GM23338 (cell line): ENCODE measurements around the gene CNNM2. TPM values are rescaled to one million over a fixed set of nuclear protein-coding genes. Genes with fewer than 3 reads are reported as not detected.

Experiments used
- ATAC-seq: fragments of 200-7000 bp; cut with Tn5 transposase; 3 replicates; pipeline ENCODE4 v1.9.1; 2020
- DNase-seq: peaks from one replicate; pipeline ENCODE4 v3.0.0-alpha.2; 2015; ENCODE audit warnings: low spot score
- H2AFZ ChIP-seq: fragments of 200-600 bp; sonication (generic); 2 replicates; pipeline ENCODE4 v1.8.0; 2016; ENCODE audit warnings: antibody characterized with exemption, mild to moderate bottlenecking, moderate library complexity
- H3F3A ChIP-seq: fragments of 200-600 bp; sonication (generic); replicated peaks from 2 replicates; pipeline ENCODE4 v1.8.0; 2017; ENCODE audit warnings: antibody characterized with exemption, mixed run types, low read depth
- H3K27ac ChIP-seq: fragments of 200-600 bp; sonication (generic); 2 replicates; pipeline ENCODE4 v1.6.1; 2016; ENCODE audit warnings: low read depth
- H3K27me3 ChIP-seq: fragments of 200-600 bp; sonication (generic); 2 replicates; pipeline ENCODE4 v1.8.0; 2016; ENCODE audit warnings: mild to moderate bottlenecking, mixed run types, moderate library complexity; ENCODE audit not compliant: insufficient read depth
- H3K36me3 ChIP-seq: fragments of 200-600 bp; sonication (generic); 2 replicates; pipeline ENCODE4 v1.8.0; 2016; ENCODE audit warnings: mild to moderate bottlenecking; ENCODE audit not compliant: insufficient read depth
- H3K4me1 ChIP-seq: fragments of 200-600 bp; sonication (generic); 2 replicates; pipeline ENCODE4 v1.8.0; 2016; ENCODE audit warnings: mild to moderate bottlenecking, moderate library complexity; ENCODE audit not compliant: insufficient read depth
- H3K4me2 ChIP-seq: fragments of 200-600 bp; sonication (generic); 2 replicates; pipeline ENCODE4 v1.7.1; 2017; ENCODE audit warnings: mixed run types
- H3K4me3 ChIP-seq: fragments of 200-600 bp; sonication (generic); 2 replicates; pipeline ENCODE4 v1.6.1; 2016; ENCODE audit warnings: mixed run types
- H3K79me2 ChIP-seq: fragments of 200-600 bp; sonication (generic); replicated peaks from 2 replicates; pipeline ENCODE4 v1.8.0; 2017; ENCODE audit warnings: mild to moderate bottlenecking; ENCODE audit not compliant: insufficient read depth
- H3K9me2 ChIP-seq: fragments of 200-600 bp; sonication (generic); 2 replicates; pipeline ENCODE4 v1.8.0; 2017; ENCODE audit not compliant: insufficient read depth
- H4K20me1 ChIP-seq: fragments of 200-600 bp; sonication (generic); replicated peaks from 2 replicates; pipeline ENCODE4 v1.8.0; 2017; ENCODE audit warnings: mild to moderate bottlenecking; ENCODE audit not compliant: insufficient read depth
- H3K27ac Mint-ChIP-seq: 2 replicates; pipeline ENCODE4 v1.8.0; 2020; ENCODE audit warnings: inconsistent platforms, mild to moderate bottlenecking, moderate library complexity, mixed read lengths
- H3K27me3 Mint-ChIP-seq: 3 replicates; pipeline ENCODE4 v1.8.0; 2022; ENCODE audit warnings: low read depth, mild to moderate bottlenecking, moderate library complexity, mixed read lengths, inconsistent platforms; ENCODE audit not compliant: insufficient read depth, poor library complexity
- H3K36me3 Mint-ChIP-seq: 3 replicates; pipeline ENCODE4 v1.8.0; 2021; ENCODE audit warnings: low read depth, mild to moderate bottlenecking, inconsistent platforms, moderate library complexity, mixed read lengths
- H3K4me1 Mint-ChIP-seq: 3 replicates; pipeline ENCODE4 v1.8.0; 2020; ENCODE audit warnings: mild to moderate bottlenecking, inconsistent platforms, mixed read lengths
- H3K4me3 Mint-ChIP-seq: 3 replicates; pipeline ENCODE4 v1.8.0; 2021; ENCODE audit warnings: moderate library complexity, mild to moderate bottlenecking, inconsistent platforms, mixed read lengths
- H3K9me3 Mint-ChIP-seq: 3 replicates; pipeline ENCODE4 v1.8.0; 2020; ENCODE audit warnings: moderate library complexity, mild to moderate bottlenecking, inconsistent platforms, mixed read lengths
- CREB1 ChIP-seq: fragments of 250-450 bp; sonication (Bioruptor Pico); IDR thresholded peaks from 2 replicates; pipeline ENCODE4 v1.5.0; 2020; ENCODE audit warnings: low read depth, mild to moderate bottlenecking, moderate library complexity
- EZH2 ChIP-seq: fragments of 200-600 bp; sonication (generic); IDR thresholded peaks from one replicate; pipeline ENCODE4 v1.8.0; 2017; ENCODE audit warnings: antibody characterized with exemption, mild to moderate bottlenecking, low read depth; ENCODE audit not compliant: unreplicated experiment
- EZH2phosphoT487 ChIP-seq: fragments of 200-600 bp; sonication (generic); IDR thresholded peaks from one replicate; pipeline ENCODE4 v1.8.1; 2018; ENCODE audit warnings: antibody characterized with exemption; ENCODE audit not compliant: unreplicated experiment
- JUNB ChIP-seq: IDR thresholded peaks from one replicate; pipeline ENCODE4 v1.6.1; 2016; ENCODE audit warnings: antibody characterized with exemption; ENCODE audit not compliant: unreplicated experiment
- NANOG ChIP-seq: IDR thresholded peaks from 2 replicates; pipeline ENCODE4 v1.6.1; 2016; ENCODE audit warnings: antibody characterized with exemption, borderline replicate concordance
- POLR2AphosphoS5 ChIP-seq: IDR thresholded peaks from 2 replicates; pipeline ENCODE4 v1.6.1; 2016; ENCODE audit warnings: antibody characterized with exemption, low read depth
- STAT1 ChIP-seq: IDR thresholded peaks from one replicate; pipeline ENCODE4 v1.6.1; 2016; ENCODE audit warnings: antibody characterized with exemption; ENCODE audit not compliant: unreplicated experiment
- polyA plus RNA-seq: library from polyadenylated mRNA; unstranded; fragments of >200 nt; fragmentation: Nextera tagmentation; extraction: Ambion mirVana; gene quantifications from 2 replicates; pipeline ENCODE4 v1.2.1, GENCODE V29; 2016
- total RNA-seq: library from RNA; depleted of rRNA; stranded (reverse); fragments of >200 nt; shearing (Covaris generic); gene quantifications from 2 replicates; pipeline ENCODE4 v1.2.3, GENCODE V29; 2014
- TF ChIP-seq, protein P1 (sequence below), 2 experiments: fragments of 200-600 bp in 1 of 2; sonication (generic) in 1 of 2; conservative IDR thresholded peaks; 2 replicates each; pipeline versions ENCODE4 v1.5.1 to v1.6.1; 2016 to 2017; ENCODE audit warnings: antibody characterized with exemption in 2 of 2, low read depth in 2 of 2, mild to moderate bottlenecking in 2 of 2, moderate library complexity in 1 of 2
- TF ChIP-seq, protein P2 (sequence below): IDR thresholded peaks from one replicate; pipeline ENCODE4 v1.6.1; 2018; ENCODE audit warnings: antibody characterized with exemption; ENCODE audit not compliant: unreplicated experiment
- TF ChIP-seq, protein P3 (sequence below): IDR thresholded peaks from 2 replicates; pipeline ENCODE4 v1.6.1; 2016; ENCODE audit warnings: antibody characterized with exemption

The CNNM2 gene
- total and polyA plus RNA-seq, 2 experiments from 2014 or later: 4.5 to 31.3 TPM

DNA sequence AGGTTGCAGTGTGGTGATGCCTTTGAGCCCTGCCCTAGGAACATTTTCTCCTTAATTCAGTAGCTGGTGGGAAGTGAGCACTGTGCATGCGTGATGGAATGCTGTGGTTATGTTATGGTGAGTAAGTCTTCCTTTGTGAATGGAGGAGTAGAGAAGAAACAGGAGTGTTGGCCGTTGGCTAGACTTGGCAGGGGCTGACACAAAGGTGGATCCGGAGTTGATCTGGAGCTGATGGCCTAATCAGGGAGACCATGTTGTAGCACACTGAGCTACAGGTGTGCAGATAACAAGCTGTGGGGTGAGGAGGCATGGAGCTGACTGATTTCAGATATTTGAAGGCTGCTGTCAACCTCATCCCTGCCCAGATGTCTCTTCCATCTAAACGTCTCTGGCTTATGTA lies 122.3 kb downstream of the CNNM2 start (continued):
- TF ChIP-seq, protein P1, sequence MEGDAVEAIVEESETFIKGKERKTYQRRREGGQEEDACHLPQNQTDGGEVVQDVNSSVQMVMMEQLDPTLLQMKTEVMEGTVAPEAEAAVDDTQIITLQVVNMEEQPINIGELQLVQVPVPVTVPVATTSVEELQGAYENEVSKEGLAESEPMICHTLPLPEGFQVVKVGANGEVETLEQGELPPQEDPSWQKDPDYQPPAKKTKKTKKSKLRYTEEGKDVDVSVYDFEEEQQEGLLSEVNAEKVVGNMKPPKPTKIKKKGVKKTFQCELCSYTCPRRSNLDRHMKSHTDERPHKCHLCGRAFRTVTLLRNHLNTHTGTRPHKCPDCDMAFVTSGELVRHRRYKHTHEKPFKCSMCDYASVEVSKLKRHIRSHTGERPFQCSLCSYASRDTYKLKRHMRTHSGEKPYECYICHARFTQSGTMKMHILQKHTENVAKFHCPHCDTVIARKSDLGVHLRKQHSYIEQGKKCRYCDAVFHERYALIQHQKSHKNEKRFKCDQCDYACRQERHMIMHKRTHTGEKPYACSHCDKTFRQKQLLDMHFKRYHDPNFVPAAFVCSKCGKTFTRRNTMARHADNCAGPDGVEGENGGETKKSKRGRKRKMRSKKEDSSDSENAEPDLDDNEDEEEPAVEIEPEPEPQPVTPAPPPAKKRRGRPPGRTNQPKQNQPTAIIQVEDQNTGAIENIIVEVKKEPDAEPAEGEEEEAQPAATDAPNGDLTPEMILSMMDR (conservative IDR thresholded peaks at IDR 0.05; ENCODE audit: low read depth in 2 of 2): no peak
- TF ChIP-seq, protein P2, sequence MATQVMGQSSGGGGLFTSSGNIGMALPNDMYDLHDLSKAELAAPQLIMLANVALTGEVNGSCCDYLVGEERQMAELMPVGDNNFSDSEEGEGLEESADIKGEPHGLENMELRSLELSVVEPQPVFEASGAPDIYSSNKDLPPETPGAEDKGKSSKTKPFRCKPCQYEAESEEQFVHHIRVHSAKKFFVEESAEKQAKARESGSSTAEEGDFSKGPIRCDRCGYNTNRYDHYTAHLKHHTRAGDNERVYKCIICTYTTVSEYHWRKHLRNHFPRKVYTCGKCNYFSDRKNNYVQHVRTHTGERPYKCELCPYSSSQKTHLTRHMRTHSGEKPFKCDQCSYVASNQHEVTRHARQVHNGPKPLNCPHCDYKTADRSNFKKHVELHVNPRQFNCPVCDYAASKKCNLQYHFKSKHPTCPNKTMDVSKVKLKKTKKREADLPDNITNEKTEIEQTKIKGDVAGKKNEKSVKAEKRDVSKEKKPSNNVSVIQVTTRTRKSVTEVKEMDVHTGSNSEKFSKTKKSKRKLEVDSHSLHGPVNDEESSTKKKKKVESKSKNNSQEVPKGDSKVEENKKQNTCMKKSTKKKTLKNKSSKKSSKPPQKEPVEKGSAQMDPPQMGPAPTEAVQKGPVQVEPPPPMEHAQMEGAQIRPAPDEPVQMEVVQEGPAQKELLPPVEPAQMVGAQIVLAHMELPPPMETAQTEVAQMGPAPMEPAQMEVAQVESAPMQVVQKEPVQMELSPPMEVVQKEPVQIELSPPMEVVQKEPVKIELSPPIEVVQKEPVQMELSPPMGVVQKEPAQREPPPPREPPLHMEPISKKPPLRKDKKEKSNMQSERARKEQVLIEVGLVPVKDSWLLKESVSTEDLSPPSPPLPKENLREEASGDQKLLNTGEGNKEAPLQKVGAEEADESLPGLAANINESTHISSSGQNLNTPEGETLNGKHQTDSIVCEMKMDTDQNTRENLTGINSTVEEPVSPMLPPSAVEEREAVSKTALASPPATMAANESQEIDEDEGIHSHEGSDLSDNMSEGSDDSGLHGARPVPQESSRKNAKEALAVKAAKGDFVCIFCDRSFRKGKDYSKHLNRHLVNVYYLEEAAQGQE: no peak
- TF ChIP-seq CREB1 (CRISPR knock-in tag): no peak
- TF ChIP-seq POLR2AphosphoS5: no peak
- TF ChIP-seq NANOG: no peak
- TF ChIP-seq EZH2phosphoT487: no peak

DNA sequence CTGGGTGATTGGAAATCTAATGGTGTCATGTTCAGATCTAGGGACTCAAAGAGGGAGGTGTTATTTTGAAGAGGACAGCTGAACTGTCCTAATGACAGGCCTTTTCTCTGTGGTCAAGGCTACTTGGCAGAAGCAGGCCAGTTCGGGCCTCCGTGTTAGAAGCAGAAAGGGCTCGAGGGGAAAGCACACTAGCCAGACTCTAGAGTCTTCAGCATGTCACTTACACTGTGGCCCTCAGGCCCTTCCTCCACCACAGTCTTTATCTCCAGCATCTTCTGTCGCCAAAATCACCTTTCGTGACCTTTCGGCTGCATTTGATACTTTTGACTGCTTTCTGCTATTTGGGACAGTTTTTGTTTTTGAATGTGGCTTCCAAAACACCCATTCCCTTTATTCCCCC lies 123.3 kb downstream of the CNNM2 start:
- H3K9me2 ChIP-seq: no peaks in the 10 kb centered on the region
- H3K36me3 ChIP-seq: no peaks in the 10 kb centered on the region
- H3K27me3 ChIP-seq: no peaks in the 10 kb centered on the region
- no peak overlapping the region for H3K4me3 Mint-ChIP-seq
- H3K9me3 Mint-ChIP-seq: no peaks in the 10 kb centered on the region
- H3K4me3 ChIP-seq: no peak overlapping the region
- no peak overlapping the region for H3K27ac Mint-ChIP-seq
- no peaks in the 10 kb centered on the region for H3K36me3 Mint-ChIP-seq
- peaks cover 4% of the 10 kb centered on the region for H3K27me3 Mint-ChIP-seq
- ATAC-seq (no peak), DNase-seq (no peak)
- no peaks in the 10 kb centered on the region for H3K79me2 ChIP-seq
- H3K4me1 ChIP-seq: peaks cover 35% of the 10 kb centered on the region
- H3K4me1 Mint-ChIP-seq: peaks cover 37% of the 10 kb centered on the region
- H4K20me1 ChIP-seq: no peaks in the 10 kb centered on the region
- 0 out of 2 replicates have a peak overlapping the region, but pooled peaks have one; percentile 62 for H3K27ac ChIP-seq
- no peak overlapping the region for H2AFZ ChIP-seq
- H3F3A ChIP-seq: 0 out of 2 replicates have a peak, but pooled peaks cover 4% of the 10 kb centered on the region
- no peak overlapping the region for H3K4me2 ChIP-seq
- TF ChIP-seq, protein P3, sequence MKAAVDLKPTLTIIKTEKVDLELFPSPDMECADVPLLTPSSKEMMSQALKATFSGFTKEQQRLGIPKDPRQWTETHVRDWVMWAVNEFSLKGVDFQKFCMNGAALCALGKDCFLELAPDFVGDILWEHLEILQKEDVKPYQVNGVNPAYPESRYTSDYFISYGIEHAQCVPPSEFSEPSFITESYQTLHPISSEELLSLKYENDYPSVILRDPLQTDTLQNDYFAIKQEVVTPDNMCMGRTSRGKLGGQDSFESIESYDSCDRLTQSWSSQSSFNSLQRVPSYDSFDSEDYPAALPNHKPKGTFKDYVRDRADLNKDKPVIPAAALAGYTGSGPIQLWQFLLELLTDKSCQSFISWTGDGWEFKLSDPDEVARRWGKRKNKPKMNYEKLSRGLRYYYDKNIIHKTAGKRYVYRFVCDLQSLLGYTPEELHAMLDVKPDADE: no peak
- TF ChIP-seq, protein P1 (conservative IDR thresholded peaks at IDR 0.05; ENCODE audit: low read depth in 2 of 2): no peak
- TF ChIP-seq EZH2phosphoT487 (no peak), POLR2AphosphoS5 (no peak), NANOG (no peak), STAT1 (no peak), CREB1 (CRISPR knock-in tag) (no peak), JUNB (no peak), EZH2 (no peak)
